Kidney (tissue), 14 donors: ENCODE measurements around the gene CLCN3. TPM values are rescaled to one million over a fixed set of nuclear protein-coding genes. Genes with fewer than 3 reads are reported as not detected.

Source experiments
- DNase-seq, 5 donors: peaks; one replicate each; pipeline ENCODE4 v3.0.0-alpha.2; 2013 to 2020
- FAIRE-seq: peaks from 2 replicates; lab custom pipeline; 2012; peaks lifted over from hg19 to GRCh38; lab: Jason Lieb, UNC
- H3K27ac ChIP-seq, 2 donors: one replicate each; pipeline ENCODE4 v1.7.0; 2013; ENCODE audit warnings: low read depth in 2 of 2, low read length in 2 of 2, inconsistent platforms in 1 of 2
- H3K27me3 ChIP-seq: one replicate; pipeline ENCODE4 v1.7.1; 2013; ENCODE audit warnings: low read length, inconsistent platforms; ENCODE audit not compliant: control insufficient read depth, insufficient read depth
- H3K36me3 ChIP-seq, 3 donors: one replicate each; pipeline versions ENCODE4 v1.7.0 to v1.7.1; 2013; ENCODE audit warnings: low read length in 3 of 3, control low read depth in 1 of 3, inconsistent platforms in 1 of 3; ENCODE audit not compliant: insufficient read depth in 3 of 3, control insufficient read depth in 2 of 3
- H3K4me1 ChIP-seq, 3 donors: one replicate each; pipeline versions ENCODE4 v1.7.0 to v1.7.1; 2013; ENCODE audit warnings: low read length in 3 of 3, inconsistent platforms in 1 of 3, low read depth in 1 of 3; ENCODE audit not compliant: control insufficient read depth in 2 of 3, insufficient read depth in 2 of 3
- H3K4me3 ChIP-seq, 3 donors: one replicate each; pipeline versions ENCODE4 v1.7.0 to v1.8.1; 2013; ENCODE audit warnings: low read length in 3 of 3, control low read depth in 1 of 3, inconsistent platforms in 1 of 3
- H3K9ac ChIP-seq, 3 donors: one replicate each; pipeline versions ENCODE4 v1.7.0 to v1.7.1; 2013; ENCODE audit warnings: low read length in 3 of 3, control low read depth in 1 of 3, inconsistent platforms in 1 of 3
- H3K9me3 ChIP-seq, 3 donors: one replicate each; pipeline versions ENCODE4 v1.7.0 to v1.7.1; 2013; ENCODE audit warnings: low read length in 3 of 3, control low read depth in 1 of 3, inconsistent platforms in 1 of 3; ENCODE audit not compliant: control insufficient read depth in 2 of 3, insufficient read depth in 1 of 3
- CTCF ChIP-seq: IDR thresholded peaks from 3 replicates; pipeline ENCODE4 v1.5.1; 2012; ENCODE audit warnings: mild to moderate bottlenecking, moderate library complexity, borderline replicate concordance; ENCODE audit not compliant: insufficient read depth; ENCODE audit errors: extremely low read depth
- intact Hi-C: fragments of 100-400 bp; cut with DNase I; formaldehyde crosslinking; loops from one replicate; pipeline ENCODE4 v1.11.1; 2022
- polyA plus RNA-seq: library from polyadenylated mRNA; stranded (reverse); fragments of 350-450 nt; fragmentation: Illumina TruSeq; extraction: RNeasy Lipid Tissue Mini Kit (QIAGEN cat#74804); gene quantifications from one replicate; pipeline ENCODE4 v1.2.3, GENCODE V29; 2014; ENCODE audit warnings: low read depth, low replicate concordance; ENCODE audit not compliant: insufficient read depth
- total RNA-seq: library from RNA; stranded (reverse); fragmentation: NEBNext Ultra II Directional; extraction: Animal tissue kit (Norgen Biotek cat#: 25700); gene quantifications from one replicate; pipeline ENCODE4 v1.2.1, GENCODE V29; 2021
- donor health status: control.
- donor health status: control.
- donor health status: control.
- donor health status: control.
- donor health status: control.
- donor health status: DM: yes; HTN: yes; CAD: no.
- donor health status: Normal renal cell carcinoma (clear cell type).

The CLCN3 gene
- total and polyA plus RNA-seq, 2 donors from 2014 or later = 16.6 to 70.2 TPM

- Histone ChIP-seq H3K36me3 (peaks cover 0 to 3% (median 0%) of the 10 kb centered on the region in 3 donors), H3K4me3 (no peak overlapping the region), H3K9me3 (no peaks in the 10 kb centered on the region), H3K27me3 (no peaks in the 10 kb centered on the region), H3K27ac (no peak overlapping the region), H3K9ac (no peak overlapping the region), H3K4me1 (no peaks in the 10 kb centered on the region)
- intact Hi-C loops = no loop called here
- TF ChIP-seq CTCF = no peak
- FAIRE-seq = no peak
- no peak for DNase-seq
These were observed 96.3 kb downstream of the CLCN3 start for GRCh38 chr4:169716677-169717076.

GRCh38 chr4:169720529-169720928 is 100.2 kb downstream of the CLCN3 start:
- intact Hi-C loops = no loop called here
- no peak overlapping the region for H3K27ac ChIP-seq
- H3K4me3 ChIP-seq = no peak overlapping the region
- no peaks in the 10 kb centered on the region for H3K36me3 ChIP-seq
- no peak overlapping the region for H3K9ac ChIP-seq
- H3K4me1 ChIP-seq = no peaks in the 10 kb centered on the region
- TF ChIP-seq CTCF = no peak
- H3K9me3 ChIP-seq = no peaks in the 10 kb centered on the region
- H3K27me3 ChIP-seq = no peaks in the 10 kb centered on the region
- DNase-seq (no peak), FAIRE-seq (no peak)

GRCh38 chr4:169723207-169723965 is 103.0 kb downstream of the CLCN3 start:
- DNase-seq (no peak), FAIRE-seq (no peak)
- Histone ChIP-seq H3K9ac (no peak overlapping the region), H3K9me3 (no peaks in the 10 kb centered on the region), H3K4me3 (no peak overlapping the region), H3K4me1 (no peaks in the 10 kb centered on the region), H3K27ac (no peak overlapping the region), H3K36me3 (no peaks in the 10 kb centered on the region), H3K27me3 (no peaks in the 10 kb centered on the region)
- peak; percentile 17 for TF ChIP-seq CTCF
- intact Hi-C loops = no loop called here
